Loucy (cell line): Measurements from ENCODE around the gene CALML3.

Experiments used
- H2AFZ ChIP-seq: fragments of 200-600 bp; sonication (generic); 2 replicates; pipeline ENCODE4 v1.6.0; 2016; ENCODE audit warnings: antibody characterized with exemption, mild to moderate bottlenecking, low read length, moderate library complexity
- H3F3A ChIP-seq: fragments of 200-600 bp; 2 replicates; pipeline ENCODE4 v1.6.0; 2016; ENCODE audit warnings: antibody characterized with exemption, low read depth, mild to moderate bottlenecking
- H3K27me3 ChIP-seq: fragments of 200-600 bp; sonication (generic); 2 replicates; pipeline ENCODE4 v1.6.1; 2014; ENCODE audit warnings: low read length, mild to moderate bottlenecking; ENCODE audit not compliant: insufficient read depth, poor library complexity, severe bottlenecking
- H3K36me3 ChIP-seq: fragments of 200-600 bp; sonication (generic); 2 replicates; pipeline ENCODE4 v1.6.1; 2016; ENCODE audit warnings: low read length; ENCODE audit not compliant: insufficient read depth
- H3K4me1 ChIP-seq: fragments of 200-600 bp; sonication (generic); 2 replicates; pipeline ENCODE4 v1.5.1; 2014; ENCODE audit warnings: low read length, mild to moderate bottlenecking; ENCODE audit not compliant: insufficient read depth, poor library complexity, severe bottlenecking
- H3K4me2 ChIP-seq: fragments of 200-600 bp; sonication (generic); 2 replicates; pipeline ENCODE4 v1.6.0; 2014; ENCODE audit warnings: antibody characterized with exemption, low read length, low read depth, mild to moderate bottlenecking; ENCODE audit not compliant: poor library complexity, severe bottlenecking
- H3K4me3 ChIP-seq: fragments of 200-600 bp; sonication (generic); 2 replicates; pipeline ENCODE4 v1.5.1; 2014; ENCODE audit warnings: low read length, mild to moderate bottlenecking, mixed read lengths; ENCODE audit not compliant: poor library complexity, severe bottlenecking
- H3K79me2 ChIP-seq: fragments of 200-600 bp; sonication (generic); 2 replicates; pipeline ENCODE4 v1.6.1; 2014; ENCODE audit warnings: low read length; ENCODE audit not compliant: insufficient read depth
- H3K9ac ChIP-seq: fragments of 200-600 bp; sonication (generic); 2 replicates; pipeline ENCODE4 v1.6.0; 2014; ENCODE audit warnings: mild to moderate bottlenecking, low read depth, low read length, moderate library complexity; ENCODE audit not compliant: poor library complexity, severe bottlenecking
- H3K9me2 ChIP-seq: fragments of 200-600 bp; sonication (generic); replicated peaks from 2 replicates; pipeline ENCODE4 v1.6.1; 2016; ENCODE audit warnings: low read depth, low read length, mixed read lengths
- H3K9me3 ChIP-seq: fragments of 200-600 bp; sonication (generic); 2 replicates; pipeline ENCODE4 v1.6.1; 2014; ENCODE audit warnings: mild to moderate bottlenecking, antibody characterized with exemption, low read length, low read depth; ENCODE audit not compliant: insufficient read depth
- H4K20me1 ChIP-seq: fragments of 200-600 bp; sonication (generic); 2 replicates; pipeline ENCODE4 v1.6.0; 2014; ENCODE audit warnings: antibody characterized with exemption, low read length, mild to moderate bottlenecking; ENCODE audit not compliant: insufficient read depth, poor library complexity, severe bottlenecking
- EZH2phosphoT487 ChIP-seq: fragments of 200-600 bp; IDR thresholded peaks from 2 replicates; pipeline ENCODE4 v1.6.1; 2018; ENCODE audit warnings: antibody characterized with exemption, mild to moderate bottlenecking, moderate library complexity, borderline replicate concordance
- TF ChIP-seq, protein P1 (sequence below): fragments of 200-600 bp; sonication (generic); conservative IDR thresholded peaks from 2 replicates; pipeline ENCODE4 v1.5.1; 2014; ENCODE audit warnings: mild to moderate bottlenecking, antibody characterized with exemption, low read length

CALML3 gene

DNA sequence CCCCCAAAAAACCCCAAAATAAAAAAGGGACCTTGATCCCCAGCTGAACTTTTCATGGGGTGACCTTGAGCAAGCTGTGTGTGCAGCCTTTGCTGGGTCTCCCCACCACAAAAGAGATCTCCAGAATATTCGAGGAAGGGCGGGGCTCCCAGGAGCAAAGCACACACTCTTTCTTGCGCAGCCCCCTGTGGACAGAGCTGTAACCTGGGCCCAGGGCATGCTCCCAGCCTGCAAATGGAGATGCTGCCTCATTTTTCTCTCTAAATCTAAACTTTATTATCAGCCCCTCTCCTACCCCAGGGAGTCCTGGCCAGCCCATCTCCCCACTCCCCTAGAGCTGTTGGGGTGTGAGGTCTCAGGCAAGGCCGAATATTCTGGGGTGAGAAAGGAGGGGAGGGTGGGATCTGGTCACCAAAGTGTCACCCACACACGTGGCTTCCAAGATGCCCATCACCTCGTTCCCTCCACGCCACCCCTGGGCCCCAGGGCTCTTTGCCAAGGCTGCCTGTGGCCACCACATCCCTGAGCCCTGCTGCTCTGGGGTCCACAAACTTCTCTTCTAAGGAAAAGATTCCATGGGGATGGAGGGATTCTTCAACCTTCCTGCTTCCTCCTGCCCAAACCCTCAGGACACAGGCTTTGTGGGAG is 1.7 kb upstream of the CALML3 start:
- Histone ChIP-seq H4K20me1 (no peaks in the 10 kb centered on the region), H3K4me1 (no peaks in the 10 kb centered on the region), H3K79me2 (no peaks in the 10 kb centered on the region), H3K9me2 (no peaks in the 10 kb centered on the region), H3K36me3 (no peaks in the 10 kb centered on the region), H3K4me2 (no peak overlapping the region), H3K9me3 (no peaks in the 10 kb centered on the region), H2AFZ (no peak overlapping the region), H3F3A (no peaks in the 10 kb centered on the region), H3K27me3 (no peaks in the 10 kb centered on the region), H3K4me3 (no peak overlapping the region), H3K9ac (no peak overlapping the region)
- TF ChIP-seq, protein P1, sequence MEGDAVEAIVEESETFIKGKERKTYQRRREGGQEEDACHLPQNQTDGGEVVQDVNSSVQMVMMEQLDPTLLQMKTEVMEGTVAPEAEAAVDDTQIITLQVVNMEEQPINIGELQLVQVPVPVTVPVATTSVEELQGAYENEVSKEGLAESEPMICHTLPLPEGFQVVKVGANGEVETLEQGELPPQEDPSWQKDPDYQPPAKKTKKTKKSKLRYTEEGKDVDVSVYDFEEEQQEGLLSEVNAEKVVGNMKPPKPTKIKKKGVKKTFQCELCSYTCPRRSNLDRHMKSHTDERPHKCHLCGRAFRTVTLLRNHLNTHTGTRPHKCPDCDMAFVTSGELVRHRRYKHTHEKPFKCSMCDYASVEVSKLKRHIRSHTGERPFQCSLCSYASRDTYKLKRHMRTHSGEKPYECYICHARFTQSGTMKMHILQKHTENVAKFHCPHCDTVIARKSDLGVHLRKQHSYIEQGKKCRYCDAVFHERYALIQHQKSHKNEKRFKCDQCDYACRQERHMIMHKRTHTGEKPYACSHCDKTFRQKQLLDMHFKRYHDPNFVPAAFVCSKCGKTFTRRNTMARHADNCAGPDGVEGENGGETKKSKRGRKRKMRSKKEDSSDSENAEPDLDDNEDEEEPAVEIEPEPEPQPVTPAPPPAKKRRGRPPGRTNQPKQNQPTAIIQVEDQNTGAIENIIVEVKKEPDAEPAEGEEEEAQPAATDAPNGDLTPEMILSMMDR, result no peak
- TF ChIP-seq EZH2phosphoT487, result no peak

DNA sequence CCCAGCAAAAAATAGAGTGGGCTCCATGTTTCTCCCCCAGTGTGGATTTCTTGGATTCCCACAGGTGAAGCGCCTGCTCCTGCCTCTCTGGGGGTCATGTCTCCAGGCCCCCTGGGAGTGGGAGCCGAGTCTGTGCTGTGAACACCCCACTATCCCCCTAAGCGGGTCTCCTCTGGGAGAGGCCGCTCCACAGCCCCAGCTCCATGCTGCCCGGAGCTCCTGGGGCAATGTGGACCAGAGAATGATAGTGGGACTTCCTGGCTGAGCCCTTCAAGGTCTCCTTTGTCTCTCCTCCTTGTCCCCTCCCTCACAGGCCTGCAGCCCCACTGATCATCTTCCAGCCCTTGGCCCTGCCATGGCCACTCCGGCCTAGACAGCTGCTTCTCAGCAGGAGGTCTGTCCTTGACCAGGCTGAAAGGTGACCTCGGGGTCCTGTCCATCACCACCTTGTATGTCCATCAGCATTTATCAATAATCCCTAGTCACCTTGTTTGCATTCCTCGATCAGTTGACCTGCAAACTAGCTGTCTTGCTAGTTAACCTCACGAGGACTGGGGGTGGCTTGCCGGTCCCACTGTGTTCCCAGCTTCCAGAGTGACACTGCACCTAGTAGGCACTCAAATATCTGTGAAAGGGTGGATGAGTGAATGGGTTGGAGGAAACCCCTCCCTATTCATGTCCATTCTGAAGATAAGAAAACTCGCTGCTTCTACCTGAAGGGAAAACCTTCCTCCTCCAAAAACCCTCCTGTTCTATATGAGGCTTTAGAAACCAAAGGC is 776 bp upstream of the CALML3 start:
- Histone ChIP-seq H3K9ac (no peak overlapping the region), H3K36me3 (no peaks in the 10 kb centered on the region)

DNA sequence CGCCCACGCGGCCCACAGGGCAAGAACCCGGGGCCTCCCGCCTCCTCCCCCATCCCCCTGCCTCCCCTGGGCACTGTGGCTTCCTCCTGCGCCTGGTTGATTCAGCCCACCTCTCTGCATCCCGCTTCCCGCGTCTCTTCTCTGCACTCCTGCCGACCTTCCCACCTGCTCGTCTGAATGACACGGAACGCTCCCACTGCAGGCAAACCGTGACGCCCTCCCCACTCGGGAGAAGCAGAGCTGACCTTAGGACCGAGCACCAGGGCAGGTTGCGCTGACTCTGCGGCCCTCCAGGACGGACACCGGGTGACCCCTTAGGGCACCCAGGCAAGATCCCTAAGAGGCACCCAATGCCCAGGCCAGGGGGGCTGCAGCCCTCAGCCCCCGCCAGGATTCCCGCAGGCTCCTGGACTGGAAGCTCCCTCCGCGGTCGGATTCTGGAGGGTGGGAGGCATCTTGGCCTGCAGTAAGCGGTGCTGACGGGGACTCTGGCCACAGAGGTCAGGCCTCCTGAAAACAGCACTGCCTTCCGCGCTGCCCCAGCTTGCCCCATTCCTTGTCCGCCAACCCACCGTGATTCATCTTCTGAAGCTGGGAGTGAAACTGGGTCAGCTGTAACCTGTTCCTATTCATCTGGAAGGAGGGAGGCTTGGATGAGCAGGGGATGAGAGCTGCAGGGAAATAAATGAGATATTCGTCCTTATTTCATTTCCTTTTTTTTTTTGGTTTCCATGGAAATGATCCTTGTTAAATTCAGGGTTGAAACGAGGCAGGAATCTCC is 990 bp downstream of the CALML3 start:
- no peak for TF ChIP-seq EZH2phosphoT487
- TF ChIP-seq, protein P1, result no peak
- no peaks in the 10 kb centered on the region for H3K27me3 ChIP-seq
- H3K79me2 ChIP-seq, result no peaks in the 10 kb centered on the region
- H3K9ac ChIP-seq, result no peak overlapping the region
- H3F3A ChIP-seq, result no peaks in the 10 kb centered on the region
- no peaks in the 10 kb centered on the region for H4K20me1 ChIP-seq
- no peaks in the 10 kb centered on the region for H3K9me2 ChIP-seq
- H3K4me3 ChIP-seq, result no peak overlapping the region
- no peak overlapping the region for H3K4me2 ChIP-seq
- H3K36me3 ChIP-seq, result no peaks in the 10 kb centered on the region
- no peaks in the 10 kb centered on the region for H3K4me1 ChIP-seq
- no peak overlapping the region for H2AFZ ChIP-seq
- H3K9me3 ChIP-seq, result no peaks in the 10 kb centered on the region

More for the DNA sequence above, 776 bp upstream of the CALML3 start:
- no peaks in the 10 kb centered on the region for H4K20me1 ChIP-seq
- no peaks in the 10 kb centered on the region for H3F3A ChIP-seq
- H3K9me2 ChIP-seq, result no peaks in the 10 kb centered on the region
- no peak overlapping the region for H3K4me2 ChIP-seq
- H2AFZ ChIP-seq, result no peak overlapping the region
- H3K27me3 ChIP-seq, result no peaks in the 10 kb centered on the region
- H3K4me1 ChIP-seq, result no peaks in the 10 kb centered on the region
- H3K9me3 ChIP-seq, result no peaks in the 10 kb centered on the region
- no peak for TF ChIP-seq EZH2phosphoT487
- TF ChIP-seq, protein P1, result no peak
- no peak overlapping the region for H3K4me3 ChIP-seq
- H3K79me2 ChIP-seq, result no peaks in the 10 kb centered on the region
